Astrocyte of the spinal cord (primary cell): ENCODE measurements around the gene OR52N1.
A peak's percentile ranks its signal among the peaks of the same experiment; 100 is the strongest.

Experiments
- DNase-seq: peaks from one replicate; pipeline ENCODE4 v3.0.0; 2011; ENCODE audit warnings: low read depth, low spot score
- H3K4me3 ChIP-seq: 2 replicates; pipeline ENCODE4 v1.5.1; 2011; ENCODE audit warnings: low read depth, mild to moderate bottlenecking, low read length, moderate library complexity
- CTCF ChIP-seq: IDR thresholded peaks from 2 replicates; pipeline ENCODE4 v1.5.1; 2012; ENCODE audit warnings: low read depth, mild to moderate bottlenecking, low read length, inconsistent platforms
- in situ Hi-C: cut with HindIII; loops from 2 replicates; pipeline ENCODE4 v1.10.0; 2017; ENCODE audit warnings: low sequenced_read_pairs

OR52N1 gene

GRCh38 chr11:5737670-5738392, 53.2 kb downstream of the OR52N1 start:
- TF ChIP-seq CTCF: no peak
- DNase-seq: no peak
- in situ Hi-C loops: no loop called here
- no peak overlapping the region for H3K4me3 ChIP-seq

GRCh38 chr11:5737091-5737490, 54.0 kb downstream of the OR52N1 start:
- DNase-seq: peak; percentile 66
- in situ Hi-C loops: no loop called here
- TF ChIP-seq CTCF: no peak
- no peak overlapping the region for H3K4me3 ChIP-seq
